H54 (cell line): ENCODE results near the gene UQCC2.

Experiments used
- DNase-seq: peaks from one replicate; pipeline ENCODE4 v3.0.0; 2011; ENCODE audit warnings: low spot score, mixed read lengths; ENCODE audit not compliant: insufficient read length
- FAIRE-seq: peaks from 3 replicates; lab custom pipeline; 2011; peaks lifted over from hg19 to GRCh38; lab: Jason Lieb, UNC
- POLR2A ChIP-seq: IDR thresholded peaks from 2 replicates; pipeline ENCODE4 v1.6.1; 2011; ENCODE audit warnings: low read depth, mild to moderate bottlenecking, low read length

UQCC2 gene

GRCh38 chr6:33738153-33738552 lies 26.7 kb upstream of the UQCC2 start:
- FAIRE-seq (no peak), DNase-seq (no peak)
- no peak for TF ChIP-seq POLR2A

GRCh38 chr6:33737267-33738026 lies 25.9 kb upstream of the UQCC2 start:
- DNase-seq = no peak
- no peak for TF ChIP-seq POLR2A
- FAIRE-seq = no peak

GRCh38 chr6:33735216-33735615 lies 23.7 kb upstream of the UQCC2 start:
- DNase-seq (no peak), FAIRE-seq (no peak)
- TF ChIP-seq POLR2A = no peak

GRCh38 chr6:33733709-33734007 lies 22.2 kb upstream of the UQCC2 start:
- DNase-seq (no peak), FAIRE-seq (no peak)
- no peak for TF ChIP-seq POLR2A

GRCh38 chr6:33732817-33733708 lies 21.6 kb upstream of the UQCC2 start:
- TF ChIP-seq POLR2A = no peak
- no peak for FAIRE-seq

GRCh38 chr6:33732385-33732784 lies 20.9 kb upstream of the UQCC2 start:
- no peak for TF ChIP-seq POLR2A
- DNase-seq = no peak
- FAIRE-seq = no peak

More at GRCh38 chr6:33732817-33733708, 21.6 kb upstream of the UQCC2 start:
- no peak for DNase-seq

- FAIRE-seq (no peak), DNase-seq (no peak)
- TF ChIP-seq POLR2A = no peak
These were observed 20.3 kb upstream of the UQCC2 start for GRCh38 chr6:33731751-33732282.

GRCh38 chr6:33731035-33731434 lies 19.5 kb upstream of the UQCC2 start:
- DNase-seq = no peak
- TF ChIP-seq POLR2A = no peak
- FAIRE-seq = no peak

GRCh38 chr6:33730611-33731010 lies 19.1 kb upstream of the UQCC2 start:
- DNase-seq = no peak
- no peak for FAIRE-seq
- TF ChIP-seq POLR2A = no peak

GRCh38 chr6:33729059-33729458 lies 17.6 kb upstream of the UQCC2 start:
- FAIRE-seq = no peak
- DNase-seq = no peak
- no peak for TF ChIP-seq POLR2A

- TF ChIP-seq POLR2A = no peak
- FAIRE-seq = no peak
- DNase-seq = no peak
These were observed 16.9 kb upstream of the UQCC2 start for GRCh38 chr6:33728438-33728837.

GRCh38 chr6:33727932-33728331 lies 16.4 kb upstream of the UQCC2 start:
- TF ChIP-seq POLR2A = no peak
- DNase-seq = no peak
- no peak for FAIRE-seq

- FAIRE-seq (no peak), DNase-seq (no peak)
- no peak for TF ChIP-seq POLR2A
These were observed 15.6 kb upstream of the UQCC2 start for GRCh38 chr6:33727126-33727525.

- no peak for FAIRE-seq
- no peak for DNase-seq
- no peak for TF ChIP-seq POLR2A
These were observed 15.2 kb upstream of the UQCC2 start for GRCh38 chr6:33726696-33727095.

- FAIRE-seq = no peak
- no peak for DNase-seq
- TF ChIP-seq POLR2A = no peak
These were observed 14.6 kb upstream of the UQCC2 start for GRCh38 chr6:33725891-33726673.
